Fibroblast of villous mesenchyme (primary cell): Measurements from ENCODE around the gene KLC4. TPM values are rescaled to one million over a fixed set of nuclear protein-coding genes. Genes with fewer than 3 reads are reported as not detected.
"Not testable (repeated sequence)": the region's sequence is repeated elsewhere in the genome, so short reads cannot be mapped to it uniquely, and the experiment has no call there.

Source experiments
- DNase-seq: peaks from one replicate; pipeline ENCODE4 v3.0.0-alpha.2; 2010; ENCODE audit warnings: low read depth
- H3K4me3 ChIP-seq: 2 replicates; pipeline ENCODE4 v1.5.1; 2011; ENCODE audit warnings: low read depth, mild to moderate bottlenecking, low read length
- total RNA-seq: library from RNA; depleted of rRNA; stranded (reverse); fragments of >200 nt; gene quantifications from 2 replicates; pipeline ENCODE4 v1.2.3, GENCODE V29; 2012
- TF ChIP-seq, protein P1 (sequence below): IDR thresholded peaks from 2 replicates; pipeline ENCODE4 v1.5.1; 2012; ENCODE audit warnings: low read depth, mild to moderate bottlenecking, low read length; ENCODE audit not compliant: insufficient read depth

The KLC4 gene
- total RNA-seq, 1 donor, result 16.0 TPM

DNA sequence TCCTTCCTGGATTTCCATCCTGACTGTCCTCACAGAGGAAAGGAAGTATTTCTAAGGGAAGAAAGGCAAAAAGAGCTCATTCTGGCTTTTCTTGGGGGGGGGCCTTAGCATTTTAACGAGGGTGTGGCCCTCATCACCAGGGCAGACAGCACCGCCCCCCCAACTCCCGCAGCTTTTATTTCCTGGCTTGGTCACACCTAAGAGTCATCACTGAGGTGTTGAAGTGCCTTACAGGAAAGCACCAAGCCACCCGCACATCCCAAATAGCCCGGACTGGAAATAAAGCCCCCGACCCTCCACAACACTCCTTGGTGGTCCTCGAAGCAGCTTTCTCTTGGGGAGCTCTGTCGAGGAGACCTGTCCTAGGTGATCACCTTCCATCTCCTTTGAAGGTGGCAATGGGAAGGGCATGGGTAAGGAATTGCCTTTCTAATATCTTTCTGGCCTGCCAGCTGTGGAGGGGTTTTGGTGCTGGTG, 17.9 kb downstream of the KLC4 start:
- TF ChIP-seq, protein P1, sequence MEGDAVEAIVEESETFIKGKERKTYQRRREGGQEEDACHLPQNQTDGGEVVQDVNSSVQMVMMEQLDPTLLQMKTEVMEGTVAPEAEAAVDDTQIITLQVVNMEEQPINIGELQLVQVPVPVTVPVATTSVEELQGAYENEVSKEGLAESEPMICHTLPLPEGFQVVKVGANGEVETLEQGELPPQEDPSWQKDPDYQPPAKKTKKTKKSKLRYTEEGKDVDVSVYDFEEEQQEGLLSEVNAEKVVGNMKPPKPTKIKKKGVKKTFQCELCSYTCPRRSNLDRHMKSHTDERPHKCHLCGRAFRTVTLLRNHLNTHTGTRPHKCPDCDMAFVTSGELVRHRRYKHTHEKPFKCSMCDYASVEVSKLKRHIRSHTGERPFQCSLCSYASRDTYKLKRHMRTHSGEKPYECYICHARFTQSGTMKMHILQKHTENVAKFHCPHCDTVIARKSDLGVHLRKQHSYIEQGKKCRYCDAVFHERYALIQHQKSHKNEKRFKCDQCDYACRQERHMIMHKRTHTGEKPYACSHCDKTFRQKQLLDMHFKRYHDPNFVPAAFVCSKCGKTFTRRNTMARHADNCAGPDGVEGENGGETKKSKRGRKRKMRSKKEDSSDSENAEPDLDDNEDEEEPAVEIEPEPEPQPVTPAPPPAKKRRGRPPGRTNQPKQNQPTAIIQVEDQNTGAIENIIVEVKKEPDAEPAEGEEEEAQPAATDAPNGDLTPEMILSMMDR, result no peak
- DNase-seq, result no peak

DNA sequence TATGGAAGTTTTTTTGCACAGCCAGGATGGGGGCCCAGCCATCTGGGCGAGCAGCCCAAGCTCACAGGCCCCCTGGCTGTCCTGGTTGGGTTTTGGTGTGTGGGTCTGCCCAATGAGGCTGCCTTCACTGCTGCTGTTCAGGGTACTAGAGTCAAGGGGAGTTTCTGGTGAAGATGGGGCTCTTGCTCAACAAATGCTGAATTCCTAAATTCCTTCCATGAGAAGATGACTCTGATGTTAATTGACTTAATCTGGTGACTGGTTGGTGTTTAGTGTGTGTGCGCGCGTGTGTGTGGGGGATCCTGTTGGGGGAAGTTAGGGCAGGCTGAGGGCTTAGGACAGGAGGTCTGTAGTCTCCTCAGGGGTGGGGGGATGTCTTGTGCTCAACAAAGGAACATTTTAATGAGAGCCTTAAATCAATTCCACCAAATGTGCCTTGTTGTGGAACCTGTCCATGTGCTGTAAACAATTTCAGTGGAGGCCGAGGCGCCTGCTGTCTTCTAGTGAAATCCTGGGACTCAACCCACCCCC, 18.6 kb downstream of the KLC4 start:
- DNase-seq, result peak; percentile 83
- peak overlapping the region; percentile 93 for H3K4me3 ChIP-seq
- TF ChIP-seq, protein P1, result no peak

More for the DNA sequence above, 17.9 kb downstream of the KLC4 start:
- H3K4me3 ChIP-seq, result peak overlapping the region; percentile 93

DNA sequence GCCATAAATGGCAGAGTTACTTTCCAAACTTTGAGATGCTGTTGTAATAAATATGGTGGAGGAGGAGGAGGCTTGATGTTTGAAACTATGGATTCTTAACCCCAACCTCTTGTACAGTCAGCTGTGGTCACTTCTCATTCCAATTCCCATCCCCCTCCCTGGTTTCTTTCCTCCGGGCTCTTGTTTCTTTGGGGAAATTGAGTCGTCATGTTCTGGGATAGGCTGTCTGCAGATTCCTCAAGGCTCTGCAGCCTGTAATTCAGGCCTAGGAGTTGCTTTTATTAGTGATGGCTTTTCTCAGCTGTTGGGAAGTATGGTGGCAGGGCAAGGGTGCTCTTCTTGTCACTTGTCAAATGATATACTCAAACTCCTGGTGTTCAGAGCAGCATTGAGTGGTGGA, 19.3 kb downstream of the KLC4 start:
- DNase-seq, result peak; percentile 87
- H3K4me3 ChIP-seq, result peak overlapping the region; percentile 93
- TF ChIP-seq, protein P1, result no peak

DNA sequence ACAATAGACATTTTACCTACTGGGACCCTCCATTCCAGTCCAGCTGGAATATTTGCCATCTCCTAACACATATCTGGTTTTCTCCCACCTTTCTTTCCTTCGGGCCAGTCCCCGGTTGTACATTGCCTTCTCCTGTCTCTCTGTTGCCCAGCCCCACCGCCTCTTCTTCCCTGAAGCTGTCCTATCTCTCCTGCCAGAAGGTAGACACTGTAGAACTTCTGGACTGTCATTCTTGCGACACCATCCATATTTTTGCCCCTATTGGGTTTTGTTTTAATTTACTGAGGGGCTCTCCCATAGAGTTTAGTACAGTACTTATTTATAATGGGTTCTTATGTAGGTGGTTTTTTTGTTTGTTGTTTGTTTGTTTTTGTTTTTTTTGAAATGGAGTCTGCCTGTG, 21.6 kb downstream of the KLC4 start:
- no peak overlapping the region for H3K4me3 ChIP-seq
- DNase-seq, result no peak
- TF ChIP-seq, protein P1, result no peak

DNA sequence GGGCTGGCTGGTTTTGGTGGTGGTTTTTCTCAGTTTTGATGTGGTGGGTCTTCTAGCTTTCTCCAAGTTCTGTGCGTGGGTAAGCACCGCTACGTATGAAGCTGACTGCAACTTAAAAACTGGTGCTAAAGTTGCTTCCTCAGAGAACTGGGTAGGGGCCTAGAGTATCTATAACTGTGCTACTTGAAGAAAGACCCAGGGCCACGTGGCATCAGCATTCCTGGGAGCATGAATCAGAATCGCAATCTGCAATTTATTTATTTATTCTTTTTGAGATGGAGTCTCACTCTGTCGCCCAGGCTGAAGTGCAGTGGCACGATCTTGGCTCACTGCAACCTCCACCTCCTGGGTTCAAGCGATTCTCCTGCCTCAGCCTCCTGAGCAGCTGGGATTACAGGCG, 22.5 kb downstream of the KLC4 start:
- not testable (repeated sequence) for H3K4me3 ChIP-seq, DNase-seq

DNA sequence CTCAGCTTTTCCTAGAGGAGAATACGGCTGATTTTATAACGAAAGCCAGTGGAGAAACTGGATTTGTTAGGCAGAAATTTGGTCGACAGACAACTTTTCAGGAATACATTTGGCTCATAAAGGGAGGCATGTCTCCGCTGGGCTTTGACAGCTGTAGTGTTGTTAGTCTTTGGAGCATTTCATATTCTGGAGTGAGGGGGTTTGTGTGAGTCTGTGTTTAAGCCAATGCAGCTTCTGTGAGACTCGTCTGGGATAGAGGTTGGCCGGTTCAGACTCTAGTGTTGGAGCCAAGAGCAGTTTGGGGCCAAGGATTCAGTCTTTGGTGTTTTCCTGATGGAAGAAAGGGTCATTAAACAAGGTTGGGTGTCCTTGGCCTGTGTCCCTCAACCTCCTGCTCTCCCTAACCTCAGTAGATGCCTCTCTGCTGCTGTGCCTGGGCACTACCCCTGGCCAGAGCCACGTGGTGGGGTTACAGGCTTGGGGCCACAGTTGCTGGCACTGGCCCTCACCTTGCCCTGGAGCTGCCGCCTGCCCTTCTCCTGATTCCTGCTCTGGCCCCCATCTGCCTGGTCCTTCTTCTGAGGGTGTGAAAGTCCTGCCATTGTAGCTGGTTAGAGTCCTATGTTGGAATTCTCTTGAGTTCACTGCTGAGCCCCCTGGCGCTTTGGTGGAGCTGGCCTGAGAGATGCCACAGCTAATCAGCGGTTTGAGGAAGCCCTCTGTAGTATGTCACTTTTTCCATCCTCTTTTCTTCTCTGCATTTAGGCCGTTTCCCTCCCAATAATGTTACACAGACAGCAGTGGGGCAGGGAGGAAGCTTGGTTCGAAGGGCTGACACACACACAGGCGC, 23.6 kb downstream of the KLC4 start:
- no peak for DNase-seq
- H3K4me3 ChIP-seq, result no peak overlapping the region
- TF ChIP-seq, protein P1, result no peak

DNA sequence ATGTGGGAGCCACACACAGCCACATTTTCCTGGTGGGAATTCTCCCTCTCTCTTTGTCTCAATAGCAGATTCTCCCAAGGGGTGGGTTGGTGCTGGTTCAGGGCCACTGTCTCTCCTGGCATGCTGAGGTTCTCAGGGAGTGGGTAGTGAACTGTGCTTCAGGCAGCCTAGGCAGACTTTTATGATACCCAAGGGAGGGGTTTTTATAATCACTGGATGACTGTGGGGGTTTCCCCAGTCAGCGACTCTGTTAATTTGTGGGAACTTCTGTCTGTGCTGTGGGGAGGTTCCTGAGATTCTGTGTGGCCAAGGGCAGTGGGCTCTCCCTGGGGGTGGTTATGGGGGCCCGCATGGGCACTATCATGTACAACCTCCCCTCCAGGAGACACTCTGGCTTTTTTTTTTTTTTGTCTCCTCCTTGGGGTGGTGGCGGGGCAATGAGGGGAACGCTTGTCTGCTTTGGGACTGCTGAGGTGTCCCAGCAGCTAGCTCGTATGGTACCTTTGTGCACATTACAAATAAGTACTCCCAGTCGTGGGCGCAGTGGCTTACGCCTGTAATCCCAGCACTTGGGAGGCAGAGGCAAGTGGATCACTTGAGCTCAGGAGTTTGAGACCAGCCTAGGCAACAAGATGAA, 26.7 kb downstream of the KLC4 start:
- H3K4me3 ChIP-seq, result no peak overlapping the region
- TF ChIP-seq, protein P1, result no peak
- no peak for DNase-seq
